NCI-H2107 (cell line): Measurements from ENCODE around the gene CADM1.
"Not testable (repeated sequence)": the region's sequence is repeated elsewhere in the genome, so short reads cannot be mapped to it uniquely, and the experiment has no call there.

ENCODE experiments used
- DNase-seq: peaks from one replicate; lab custom pipeline; 2025; lab: John Stamatoyannopoulos, UW

Gene CADM1

DNA sequence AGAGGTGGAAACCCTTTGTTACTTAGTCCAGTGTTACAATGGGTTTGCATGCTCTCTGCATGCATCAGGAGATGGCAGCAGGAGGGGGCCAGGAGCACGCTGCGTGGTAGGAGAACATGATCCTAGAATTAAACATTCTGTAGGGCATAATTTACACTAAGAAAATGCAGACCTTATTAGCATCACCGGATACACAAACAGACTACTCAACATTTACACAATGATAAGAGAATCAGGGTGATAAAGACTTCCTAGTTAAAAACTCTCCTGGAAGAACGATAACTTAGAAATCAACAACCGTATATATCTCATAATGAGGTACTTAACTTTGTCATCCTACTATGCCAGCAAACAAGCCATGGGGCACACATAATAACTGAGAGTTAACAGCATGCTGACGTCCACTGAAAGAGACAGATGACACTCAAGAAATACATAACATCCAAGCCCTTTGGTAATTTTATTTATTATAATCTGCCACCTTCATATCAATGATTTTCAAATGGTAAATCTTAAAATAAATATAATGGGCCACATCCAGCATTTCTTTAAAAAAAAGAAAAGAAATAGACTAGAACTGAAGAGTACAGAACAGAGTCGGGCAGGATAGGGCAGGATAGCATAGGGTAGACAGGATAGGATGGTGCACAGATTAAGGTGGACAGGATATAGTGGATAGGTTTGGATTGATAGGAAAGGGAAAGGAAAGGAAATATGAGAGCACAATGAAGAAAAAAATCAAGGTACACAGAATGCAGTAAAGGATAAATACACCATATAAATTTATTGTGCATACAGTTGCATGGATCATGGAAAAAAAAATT lies 27.5 kb downstream of the CADM1 start:
- DNase-seq, result no peak

DNA sequence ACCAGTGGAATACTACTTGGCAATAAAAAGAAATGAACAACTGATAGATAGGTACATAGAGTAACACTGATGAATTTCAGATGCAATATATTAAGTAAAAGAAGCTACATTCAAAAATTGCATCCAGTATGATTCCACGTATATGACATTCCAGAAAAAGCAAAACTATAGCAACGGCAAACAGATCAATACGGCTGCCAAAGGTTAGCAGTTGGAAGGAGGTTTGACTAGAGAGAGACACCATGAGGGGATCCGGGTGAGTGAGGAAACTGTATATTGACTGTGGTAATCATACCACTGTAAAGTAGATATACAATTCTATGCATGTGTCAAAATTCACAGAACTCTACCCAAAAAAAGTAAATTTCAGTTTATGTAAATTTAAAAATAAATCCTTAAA lies 28.7 kb downstream of the CADM1 start:
- no peak for DNase-seq

DNA sequence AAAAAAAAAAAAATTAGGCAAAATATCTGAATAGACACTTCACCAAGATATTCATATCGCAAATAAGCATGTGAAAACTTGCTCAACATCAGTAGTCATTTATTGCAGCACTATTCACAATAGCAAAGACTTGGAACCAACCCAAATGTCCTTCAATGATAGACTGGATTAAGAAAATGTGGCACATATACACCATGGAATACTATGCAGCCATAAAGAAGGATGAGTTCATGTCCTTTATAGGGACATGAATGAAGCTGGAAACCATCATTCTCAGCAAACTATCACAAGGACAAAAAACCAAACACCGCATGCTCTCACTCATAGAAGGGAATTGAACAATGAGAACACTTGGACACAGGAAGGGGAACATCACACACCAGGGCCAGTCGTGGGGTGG lies 29.9 kb downstream of the CADM1 start:
- not testable (repeated sequence) for DNase-seq

DNA sequence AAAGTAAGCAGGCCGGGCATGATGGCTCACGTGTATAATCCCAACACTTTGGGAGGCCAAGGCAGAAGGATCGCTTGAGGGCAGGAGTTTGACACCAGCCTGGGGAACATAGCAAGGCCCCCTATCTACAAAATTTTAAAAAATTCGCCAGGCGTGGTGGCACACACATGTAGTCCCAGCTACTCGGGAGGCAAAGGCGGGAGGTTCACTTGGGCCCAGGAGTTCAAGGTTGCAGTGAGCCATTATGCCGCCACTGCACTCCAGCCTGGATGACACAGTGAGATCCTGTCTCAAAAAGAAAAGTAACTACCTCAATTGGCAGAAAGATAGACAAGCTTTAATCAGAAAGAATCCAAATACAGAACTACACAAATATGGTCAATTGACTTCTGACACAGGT lies 31.0 kb downstream of the CADM1 start:
- DNase-seq, result no peak

DNA sequence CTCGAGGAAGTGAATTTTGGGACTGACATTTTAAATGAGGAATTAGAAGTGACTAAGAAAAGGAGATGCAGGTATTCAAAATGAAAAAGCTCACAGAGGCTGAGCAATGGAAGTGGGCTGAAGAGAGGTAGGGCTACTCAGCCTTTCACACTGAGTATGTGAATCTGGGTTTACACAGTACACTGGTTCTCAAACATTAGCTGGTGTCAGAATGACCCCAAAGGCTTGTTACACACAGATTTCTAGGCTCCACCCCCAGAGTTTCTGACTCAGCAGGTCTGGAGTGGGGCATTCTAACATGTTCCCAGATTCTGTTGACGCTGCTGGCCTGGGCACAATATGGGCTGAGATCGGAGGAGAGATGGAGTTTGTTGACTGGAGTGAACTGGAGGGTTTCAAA lies 32.8 kb downstream of the CADM1 start:
- DNase-seq, result no peak

DNA sequence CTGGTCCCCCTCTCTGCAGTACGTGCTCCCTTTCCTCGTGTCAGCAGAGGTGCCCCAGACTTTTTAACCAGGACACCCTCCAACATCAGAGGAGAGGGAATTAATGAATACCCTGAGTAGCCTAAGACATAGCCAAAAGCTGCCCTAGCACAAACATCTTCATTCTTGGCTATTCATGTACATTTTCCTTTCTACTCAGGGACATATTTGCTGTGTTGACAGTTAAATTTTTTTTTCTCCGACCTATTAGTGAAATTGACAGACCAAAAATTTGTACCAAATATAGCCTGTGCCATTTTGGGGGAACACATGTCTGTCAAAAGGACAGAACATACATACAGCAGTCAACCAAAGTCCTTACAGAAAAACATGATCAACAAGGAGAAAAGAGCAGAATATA lies 33.3 kb downstream of the CADM1 start:
- DNase-seq, result no peak

DNA sequence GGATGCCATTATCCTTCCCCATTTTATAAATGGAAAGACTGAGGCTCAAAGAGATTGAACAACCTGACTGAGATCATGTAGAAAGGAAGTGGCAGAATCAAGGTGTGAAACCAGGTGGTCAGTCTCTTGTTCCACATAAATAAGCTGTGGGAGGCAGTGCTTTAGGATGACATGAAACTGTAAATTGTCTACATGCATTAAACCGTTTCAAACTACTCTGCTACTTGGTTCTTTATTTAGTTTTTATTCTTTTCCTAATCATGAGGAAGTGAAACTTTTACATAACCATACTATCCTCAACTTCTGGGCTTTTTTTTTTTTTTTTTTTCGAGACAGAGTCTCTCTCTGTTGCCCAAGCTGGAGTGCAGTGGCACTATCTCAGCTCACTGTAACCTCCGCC lies 34.9 kb downstream of the CADM1 start:
- DNase-seq, result no peak

DNA sequence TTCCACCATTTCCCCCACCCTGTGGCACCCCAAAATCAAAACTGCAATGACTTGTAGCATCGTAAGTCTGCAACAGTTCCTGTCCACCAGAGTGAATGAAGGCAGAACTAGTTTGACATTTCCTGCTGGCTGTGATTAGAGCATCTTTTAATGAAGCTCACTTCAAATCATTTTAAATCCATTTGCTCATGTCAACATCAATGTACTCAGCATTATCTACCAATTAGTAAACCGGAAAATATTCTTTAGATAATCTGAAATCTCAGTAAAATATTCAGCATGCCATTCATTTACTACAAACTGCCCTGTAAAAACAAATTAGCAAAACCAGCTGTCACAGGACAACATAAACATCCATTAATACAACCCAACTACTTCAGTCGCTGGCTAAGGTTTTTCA lies 38.1 kb downstream of the CADM1 start:
- no peak for DNase-seq

DNA sequence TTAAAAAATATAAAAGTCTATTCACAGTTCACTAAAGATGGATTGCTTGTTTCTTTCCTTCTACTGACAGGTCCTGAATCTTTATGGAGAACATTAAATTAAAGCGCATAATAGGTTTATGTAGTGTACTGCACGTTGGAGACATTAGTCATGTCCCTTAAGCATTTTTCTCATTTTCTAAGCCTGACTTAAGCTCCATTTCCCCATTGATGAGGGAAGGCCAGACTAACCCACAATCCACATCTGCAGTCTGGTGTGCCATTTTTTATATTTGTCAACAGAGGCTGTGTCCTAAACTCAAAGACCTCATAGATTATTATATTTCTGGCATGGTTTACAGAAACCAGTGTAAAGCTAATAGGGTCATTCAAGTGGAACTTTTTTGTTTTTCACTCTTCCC lies 39.9 kb downstream of the CADM1 start:
- DNase-seq, result no peak

DNA sequence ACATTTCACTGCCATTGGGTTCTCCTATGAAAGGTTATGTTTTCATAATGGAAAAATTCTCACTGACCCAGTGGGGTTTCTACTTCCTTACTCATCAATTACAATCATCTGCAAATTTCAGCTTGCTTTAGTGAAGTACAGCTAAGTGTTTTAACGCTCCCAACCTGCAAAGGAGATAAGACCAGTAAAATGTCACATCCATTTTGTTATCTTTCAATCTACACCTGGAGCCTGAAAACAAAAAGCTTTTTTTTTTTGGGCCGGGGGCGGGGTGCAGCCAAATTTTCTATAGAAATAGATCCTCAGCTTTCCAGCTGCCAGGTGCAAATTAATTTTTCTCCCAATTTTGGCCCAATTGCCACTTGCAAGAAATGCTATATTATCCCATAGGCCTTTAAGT lies 40.6 kb downstream of the CADM1 start:
- no peak for DNase-seq

DNA sequence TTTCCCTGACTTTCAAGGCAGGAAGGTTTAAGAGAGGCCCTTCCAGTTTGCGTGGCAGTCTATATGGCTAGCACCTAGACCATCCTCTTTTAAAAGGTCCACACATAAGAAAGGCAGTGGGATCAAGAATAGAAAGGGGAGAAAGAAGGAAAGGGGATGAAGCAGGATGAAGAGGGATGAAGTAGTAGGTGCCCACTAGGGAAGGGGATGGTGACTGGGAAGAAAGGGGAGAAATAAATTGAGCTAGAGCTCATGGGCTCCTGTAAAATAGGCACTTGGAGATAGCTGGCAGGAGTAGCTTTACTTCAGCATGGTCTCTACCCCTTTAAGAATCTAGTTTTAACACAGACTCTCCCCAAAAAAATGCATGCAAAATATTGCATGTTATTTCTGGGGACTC lies 41.5 kb downstream of the CADM1 start:
- DNase-seq, result no peak

DNA sequence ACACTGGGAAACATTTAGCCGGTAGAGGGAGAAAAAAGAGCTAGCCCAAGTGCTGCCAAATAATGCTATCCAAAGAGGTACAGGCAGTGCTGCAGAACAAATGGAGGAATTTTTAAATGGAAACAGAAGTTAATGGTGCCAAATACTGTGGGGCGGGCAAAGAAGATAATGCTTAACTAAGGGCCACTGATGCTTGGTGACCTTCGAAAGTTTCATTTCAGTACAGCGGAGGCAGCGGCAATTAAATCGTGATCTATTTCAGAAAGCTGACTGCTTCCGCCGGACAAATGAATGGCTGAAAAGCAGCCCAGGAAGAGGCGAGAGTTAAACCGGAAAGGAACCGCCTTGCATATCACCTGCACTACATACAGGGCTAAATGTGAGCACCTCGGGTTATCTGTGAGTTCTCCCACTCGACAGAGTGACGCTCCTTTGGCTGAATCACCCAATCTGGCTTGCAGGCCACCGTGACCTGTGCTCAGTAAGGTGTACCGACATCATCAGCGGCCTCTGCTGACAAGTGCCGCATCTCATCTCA lies 42.1 kb downstream of the CADM1 start:
- no peak for DNase-seq

DNA sequence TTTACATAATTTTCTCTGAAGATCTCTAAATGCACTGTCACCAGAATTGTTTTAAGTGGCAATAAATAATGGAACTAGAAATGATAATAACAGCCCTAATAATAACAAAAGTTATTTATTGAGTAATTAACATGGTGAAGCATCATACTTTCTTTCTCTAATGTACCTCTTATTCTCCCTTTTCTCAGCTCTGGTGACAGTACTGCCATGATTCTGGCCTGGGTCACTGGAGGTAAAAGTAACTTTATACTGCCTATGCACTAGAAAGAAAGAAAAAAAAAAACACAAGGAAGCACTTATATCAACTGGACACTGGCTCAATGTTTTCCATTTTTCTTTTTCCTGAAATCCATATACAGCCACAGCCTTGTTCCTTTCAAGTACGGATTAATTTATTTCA lies 43.7 kb downstream of the CADM1 start:
- DNase-seq, result no peak

DNA sequence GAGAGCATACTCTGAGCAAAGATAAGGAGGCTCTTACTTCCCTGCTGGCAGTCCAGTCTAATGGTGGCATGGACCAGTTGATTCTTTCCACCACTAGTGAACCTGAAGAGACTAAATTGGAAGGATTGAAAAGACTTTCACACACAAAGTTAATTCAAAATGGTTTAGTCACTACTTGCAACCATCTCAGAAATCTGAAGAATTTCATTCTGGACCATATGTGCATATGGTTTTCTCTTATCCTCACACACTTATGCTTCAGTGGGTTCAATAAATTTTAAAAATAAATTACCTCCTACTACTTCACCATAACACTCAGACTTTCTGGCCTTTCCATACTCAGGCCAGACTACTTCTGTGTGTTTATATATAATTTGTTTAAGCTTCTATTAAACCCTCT lies 44.7 kb downstream of the CADM1 start:
- DNase-seq, result no peak

DNA sequence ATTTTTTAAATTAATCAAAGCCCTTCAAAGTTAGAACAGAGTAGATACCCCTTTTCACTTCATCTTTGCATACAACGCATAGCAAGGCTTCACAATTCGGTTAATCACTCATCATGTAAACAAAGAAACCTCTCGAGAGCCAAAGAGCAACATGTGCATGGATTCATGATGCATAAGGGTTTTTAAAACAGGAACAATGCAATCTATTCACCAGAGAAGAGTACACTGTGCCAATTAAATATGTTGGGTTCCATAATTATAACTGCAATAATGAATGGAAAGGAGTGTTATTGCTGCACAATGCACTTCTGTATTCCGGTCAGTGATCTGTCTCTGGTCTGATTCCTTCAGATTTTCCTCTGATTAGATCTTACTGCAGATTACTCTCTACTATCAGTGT lies 45.3 kb downstream of the CADM1 start:
- no peak for DNase-seq

DNA sequence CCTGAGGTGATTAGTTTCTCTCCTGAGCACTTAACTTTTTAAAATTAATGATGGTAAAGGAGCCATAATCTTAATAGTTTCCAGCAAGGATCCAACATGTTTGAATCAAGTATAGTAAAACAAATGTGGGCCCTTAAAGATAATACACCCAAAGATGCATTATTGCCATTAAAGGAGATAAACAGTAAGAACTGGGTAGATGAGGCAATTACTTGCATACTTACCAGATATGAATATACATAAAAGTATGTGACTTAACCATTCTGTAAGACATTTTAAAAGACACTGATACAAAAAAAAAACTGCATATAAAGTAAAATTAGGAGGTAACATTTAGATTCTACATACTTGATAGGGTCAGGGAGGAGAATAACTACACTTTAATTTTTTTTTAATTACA lies 48.2 kb downstream of the CADM1 start:
- no peak for DNase-seq

DNA sequence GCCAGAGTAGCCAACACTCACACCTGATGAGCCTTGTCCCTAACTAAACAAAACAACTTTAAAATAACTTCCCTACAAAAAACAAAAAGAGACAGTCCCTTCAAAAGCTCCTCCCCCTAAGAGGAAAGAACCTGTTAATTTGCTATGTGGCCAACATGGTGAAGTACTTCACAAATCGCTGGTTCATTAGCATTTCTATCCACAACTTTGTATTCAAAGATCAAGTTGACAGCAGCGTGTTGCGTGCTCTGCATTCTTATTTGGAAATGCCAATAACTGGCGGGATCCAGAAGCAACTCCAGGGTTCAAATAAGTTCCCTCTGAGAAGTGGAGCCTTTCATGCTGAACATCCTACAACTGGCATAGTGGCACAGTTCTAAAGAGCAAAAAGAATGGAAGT lies 48.6 kb downstream of the CADM1 start:
- DNase-seq, result no peak

DNA sequence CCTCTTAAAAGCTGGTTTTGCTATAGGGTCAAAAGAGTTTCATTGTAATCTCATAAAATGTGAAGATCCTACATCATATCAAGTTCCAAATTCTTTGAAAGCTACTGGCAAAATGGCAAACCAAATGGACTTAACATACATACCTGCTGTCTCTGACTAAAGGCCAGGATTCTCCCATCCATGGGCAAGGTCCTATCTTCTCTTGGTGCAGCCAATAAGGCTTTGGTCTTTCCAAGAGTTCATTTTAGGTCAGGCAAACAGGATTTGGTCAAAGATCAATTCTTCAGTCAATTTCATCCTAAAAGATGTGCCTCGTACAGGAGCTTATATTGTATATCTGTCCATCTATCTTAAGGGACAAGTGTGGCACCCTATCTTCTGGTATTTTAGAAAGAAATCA lies 49.7 kb downstream of the CADM1 start:
- no peak for DNase-seq

DNA sequence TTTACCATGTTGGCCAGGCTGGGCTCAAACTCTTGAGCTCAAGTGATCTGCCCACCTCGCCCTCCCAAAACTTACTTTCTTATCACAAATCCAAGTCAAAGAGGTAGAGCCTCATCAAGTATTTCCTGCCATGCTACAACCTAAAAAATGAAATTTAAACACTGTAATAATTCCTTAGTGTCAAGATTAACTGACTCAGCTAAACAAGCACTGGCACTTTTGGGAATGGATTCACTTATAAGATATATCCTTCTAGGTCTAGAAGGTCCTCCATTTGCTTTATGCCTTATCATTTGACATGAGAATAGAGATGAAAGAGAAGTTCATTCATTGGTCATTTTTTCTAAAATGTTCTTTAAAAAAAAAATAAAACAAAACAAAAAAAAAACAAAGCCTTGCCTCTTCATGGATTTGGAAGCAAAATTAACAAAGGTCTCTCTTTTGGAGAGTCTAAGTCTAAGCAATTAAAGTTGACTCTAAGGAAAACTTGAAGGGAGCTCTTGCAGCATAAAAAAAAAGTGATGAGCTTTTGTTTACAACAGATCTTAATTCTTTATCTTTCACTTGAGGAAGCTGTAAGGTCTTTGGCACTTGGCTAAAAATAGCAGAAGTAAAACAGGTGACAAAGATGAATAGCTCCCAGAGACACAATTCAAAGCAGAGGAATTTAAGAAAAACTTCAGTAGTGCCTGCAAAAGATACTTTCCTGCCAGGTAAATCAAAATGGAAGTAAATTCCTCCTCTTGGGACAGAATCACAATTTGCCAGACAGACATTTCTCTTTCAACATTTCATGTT lies 50.3 kb downstream of the CADM1 start:
- no peak for DNase-seq

DNA sequence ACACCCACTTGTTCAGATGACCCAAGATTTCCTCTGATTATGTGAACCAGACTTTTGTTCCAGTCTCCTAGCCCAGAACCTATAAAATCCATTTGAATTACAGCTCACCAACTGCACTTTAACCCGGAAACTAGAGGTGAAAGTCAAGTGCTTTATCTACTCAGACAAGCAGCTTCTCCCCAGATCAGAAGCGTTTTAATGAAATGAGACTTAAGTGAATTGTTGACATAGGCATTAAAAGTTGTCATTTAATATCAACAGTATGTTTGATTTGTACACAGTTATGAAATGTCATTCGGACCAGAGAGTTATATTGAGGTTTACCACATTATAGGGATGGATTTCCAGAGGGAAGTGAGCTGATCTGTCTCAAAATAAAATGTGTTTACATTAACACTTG lies 52.0 kb downstream of the CADM1 start:
- DNase-seq, result no peak

DNA sequence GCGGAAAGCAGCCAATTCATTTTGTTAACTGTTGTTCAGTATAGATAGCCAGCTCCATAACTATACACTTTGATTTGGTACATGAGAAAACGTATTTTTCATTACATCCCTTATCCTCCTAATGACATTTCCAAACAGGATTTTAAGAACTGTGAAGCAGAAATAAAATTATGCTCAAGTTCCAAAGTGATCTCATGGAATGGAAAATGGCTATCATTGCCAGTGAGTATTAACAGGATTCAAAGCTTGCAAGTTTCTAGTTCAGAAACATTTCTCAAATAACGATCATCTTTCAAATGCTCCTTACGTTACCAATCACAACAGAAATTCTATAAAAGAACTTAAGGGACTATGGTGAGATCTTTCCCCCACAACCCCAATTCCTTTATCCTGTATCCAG lies 53.7 kb downstream of the CADM1 start:
- no peak for DNase-seq

DNA sequence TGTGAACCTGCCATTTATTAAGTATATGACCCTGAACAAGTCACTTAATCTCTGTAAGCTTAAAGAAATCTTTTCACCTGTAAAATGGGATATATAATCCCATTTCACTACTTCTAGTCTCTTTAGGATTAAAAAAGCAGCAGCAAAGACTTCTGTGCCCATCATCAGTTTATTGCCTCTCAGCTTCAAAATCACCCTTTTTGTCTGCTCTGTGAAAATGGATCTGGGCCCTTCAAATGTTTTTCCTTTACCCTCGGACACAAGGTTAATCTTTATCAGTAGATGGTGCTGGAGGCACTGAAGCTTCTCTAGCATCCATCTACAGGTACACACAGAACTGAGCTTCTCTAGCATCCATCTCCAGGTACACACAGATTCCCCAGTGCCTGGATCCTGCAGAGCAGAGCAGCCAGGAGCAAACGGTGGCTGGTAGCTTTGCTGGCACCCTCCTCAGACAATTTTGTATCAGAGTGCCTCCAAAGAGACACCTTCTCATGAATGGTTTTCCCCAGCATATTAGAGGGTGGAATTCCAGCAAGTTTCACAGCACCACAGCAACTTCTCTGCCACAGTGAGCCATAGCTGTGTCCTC lies 56.8 kb downstream of the CADM1 start:
- DNase-seq, result no peak

DNA sequence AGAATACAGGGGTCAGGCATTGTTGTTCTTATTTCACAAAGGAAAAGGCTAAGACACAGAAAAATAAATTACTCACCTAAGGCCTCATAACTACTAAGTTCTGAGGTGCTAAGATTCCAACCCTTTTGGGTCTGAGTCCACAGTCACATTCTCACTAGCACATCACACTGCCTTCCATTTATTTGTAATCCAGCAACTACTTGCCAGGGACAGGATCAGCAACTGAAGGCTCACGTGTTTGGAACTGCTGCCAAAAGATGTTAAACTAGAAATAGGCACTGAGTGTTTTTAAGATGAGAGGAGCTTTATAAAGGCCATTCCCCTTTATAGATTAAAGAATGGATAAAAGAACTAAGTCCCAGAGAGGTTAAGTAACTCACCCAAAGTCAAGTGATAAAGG lies 58.0 kb downstream of the CADM1 start:
- no peak for DNase-seq
